Activated CD4-positive, alpha-beta T cell treated with anti-CD3 and anti-CD28 coated beads, Interleukin-2, amount 50 U/mL, for 48 hours (primary cell): ENCODE results near the gene HLTF.
"Not testable (repeated sequence)": the region's sequence is repeated elsewhere in the genome, so short reads cannot be mapped to it uniquely, and the experiment has no call there.

Experiments used
- DNase-seq, 2 experiments: peaks; one replicate each; pipeline ENCODE4 v3.0.0-alpha.2; 2020

The HLTF gene

GRCh38 chr3:148990236-148990635 lies 96.1 kb downstream of the HLTF start:
- DNase-seq, result no peak

GRCh38 chr3:148987551-148987950 lies 98.8 kb downstream of the HLTF start:
- DNase-seq, result not testable (repeated sequence)

GRCh38 chr3:148981273-148981672 lies 105.1 kb downstream of the HLTF start:
- no peak for DNase-seq
